ENCODE data around the gene SYS1. TPM values are rescaled to one million over a fixed set of nuclear protein-coding genes. Genes with fewer than 3 reads are reported as not detected.

Gene SYS1
- total RNA-seq, 2 experiments from 2014 or later = 94.8 to 107 TPM

GRCh38 chr20:45406260-45407066 lies 43.5 kb downstream of the SYS1 start:
- intact Hi-C loops (cut with DNase I, micrococcal nuclease) = loop anchor here in 1 of 2 experiments (2.0 kb wide), 1 partner anchor 44 kb away; the partner anchor contains the start of gene SYS1
- Mint-ChIP-seq H3K9me3 (peaks cover 4% of the 10 kb centered on the region), H3K4me3 (peak overlapping the region; percentile 91), H3K36me3 (ENCODE audit: low read depth) (peaks cover 37% of the 10 kb centered on the region), H3K27me3 (no peaks in the 10 kb centered on the region), H3K27ac (peak overlapping the region; percentile 60), H3K4me1 (ENCODE audit: low read depth) (peaks cover 26% of the 10 kb centered on the region)
- no peaks in the 10 kb centered on the region for H3K9me3 ChIP-seq (ENCODE audit: control insufficient read depth in 1 of 2, insufficient read depth in 1 of 2, low read length in 2 of 2)
- ChIA-PET POLR2A (interaction anchor here (0.6 to 5.7 kb wide), 5 partner anchors 9 to 44 kb away, joined by 3 to 49 read pairs (median 30); partner anchors contain the start of genes PIGT and SYS1), CTCF (interaction anchor here (0.9 to 2.7 kb wide), 5 partner anchors 9 to 44 kb away, joined by 3 to 8 read pairs (median 4); partner anchors contain the start of genes PIGT and SYS1)
- peak overlapping the region; percentile 76 for H3K4me3 ChIP-seq (ENCODE audit: low read length)
- H3K36me3 ChIP-seq (ENCODE audit: insufficient read depth, low read length) = peaks cover 7% of the 10 kb centered on the region
- no peaks in the 10 kb centered on the region for H3K27me3 ChIP-seq (ENCODE audit: control insufficient read depth in 1 of 2, insufficient read depth in 2 of 2, low read length in 2 of 2)
- peaks cover 27% of the 10 kb centered on the region for H3K4me1 ChIP-seq (ENCODE audit: insufficient read depth, low read length)
- DNase-seq (peak in 12 of 14 experiments; percentile 14 to 69 (median 42)), ATAC-seq (ENCODE audit: poor library complexity) (peak; percentile 50)
- H3K27ac ChIP-seq (ENCODE audit: low read depth in 1 of 2, low read length in 2 of 2) = peak overlapping the region; percentile 40 to 65
- TF ChIP-seq, protein P1, sequence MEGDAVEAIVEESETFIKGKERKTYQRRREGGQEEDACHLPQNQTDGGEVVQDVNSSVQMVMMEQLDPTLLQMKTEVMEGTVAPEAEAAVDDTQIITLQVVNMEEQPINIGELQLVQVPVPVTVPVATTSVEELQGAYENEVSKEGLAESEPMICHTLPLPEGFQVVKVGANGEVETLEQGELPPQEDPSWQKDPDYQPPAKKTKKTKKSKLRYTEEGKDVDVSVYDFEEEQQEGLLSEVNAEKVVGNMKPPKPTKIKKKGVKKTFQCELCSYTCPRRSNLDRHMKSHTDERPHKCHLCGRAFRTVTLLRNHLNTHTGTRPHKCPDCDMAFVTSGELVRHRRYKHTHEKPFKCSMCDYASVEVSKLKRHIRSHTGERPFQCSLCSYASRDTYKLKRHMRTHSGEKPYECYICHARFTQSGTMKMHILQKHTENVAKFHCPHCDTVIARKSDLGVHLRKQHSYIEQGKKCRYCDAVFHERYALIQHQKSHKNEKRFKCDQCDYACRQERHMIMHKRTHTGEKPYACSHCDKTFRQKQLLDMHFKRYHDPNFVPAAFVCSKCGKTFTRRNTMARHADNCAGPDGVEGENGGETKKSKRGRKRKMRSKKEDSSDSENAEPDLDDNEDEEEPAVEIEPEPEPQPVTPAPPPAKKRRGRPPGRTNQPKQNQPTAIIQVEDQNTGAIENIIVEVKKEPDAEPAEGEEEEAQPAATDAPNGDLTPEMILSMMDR (IDR thresholded peaks at IDR 0.05) = no peak

GRCh38 chr20:45407067-45407745 lies 44.2 kb downstream of the SYS1 start:
- Mint-ChIP-seq H3K4me1 (ENCODE audit: low read depth) (peaks cover 26% of the 10 kb centered on the region), H3K9me3 (no peaks in the 10 kb centered on the region), H3K27ac (peak overlapping the region; percentile 60), H3K27me3 (no peaks in the 10 kb centered on the region), H3K36me3 (ENCODE audit: low read depth) (peaks cover 31% of the 10 kb centered on the region), H3K4me3 (peak overlapping the region; percentile 91)
- peak overlapping the region; percentile 76 for H3K4me3 ChIP-seq (ENCODE audit: low read length)
- H3K27me3 ChIP-seq (ENCODE audit: control insufficient read depth in 1 of 2, insufficient read depth in 2 of 2, low read length in 2 of 2) = no peaks in the 10 kb centered on the region
- ChIA-PET POLR2A (interaction anchor here (1.2 to 5.7 kb wide), 5 partner anchors 9 to 45 kb away, joined by 3 to 49 read pairs (median 30); partner anchors contain the start of genes PIGT and SYS1), CTCF (interaction anchor here (0.9 to 1.3 kb wide), 4 partner anchors 9 to 44 kb away, joined by 3 to 5 read pairs (median 4); partner anchors contain the start of genes PIGT and SYS1)
- ATAC-seq (ENCODE audit: poor library complexity) (peak; percentile 24), DNase-seq (peak in 4 of 14 experiments; percentile 11 to 46 (median 32))
- H3K27ac ChIP-seq (ENCODE audit: low read depth in 1 of 2, low read length in 2 of 2) = peak overlapping the region; percentile 40 to 65
- peaks cover 7% of the 10 kb centered on the region for H3K36me3 ChIP-seq (ENCODE audit: insufficient read depth, low read length)
- intact Hi-C loops (cut with DNase I, micrococcal nuclease) = loop anchor here in 1 of 2 experiments (2.0 kb wide), 1 partner anchor 44 kb away; the partner anchor contains the start of gene SYS1
- no peaks in the 10 kb centered on the region for H3K9me3 ChIP-seq (ENCODE audit: control insufficient read depth in 1 of 2, insufficient read depth in 1 of 2, low read length in 2 of 2)
- TF ChIP-seq, protein P1 (IDR thresholded peaks at IDR 0.05) = no peak
- peaks cover 27% of the 10 kb centered on the region for H3K4me1 ChIP-seq (ENCODE audit: insufficient read depth, low read length)

Data from CD4-positive, alpha-beta T cell (primary cell).